H9 (cell line): Measurements from ENCODE around the gene COG4. TPM values are rescaled to one million over a fixed set of nuclear protein-coding genes. Genes with fewer than 3 reads are reported as not detected.

Source experiments
- DNase-seq: peaks from one replicate; pipeline ENCODE4 v3.0.0-alpha.2; 2017
- H2AFZ ChIP-seq: one replicate; pipeline ENCODE4 v1.6.1; 2013; ENCODE audit warnings: mild to moderate bottlenecking, low read length, control low read depth, moderate library complexity
- H2AK5ac ChIP-seq: 2 replicates; pipeline ENCODE4 v1.6.1; 2013; ENCODE audit warnings: low read length, control low read depth, mixed read lengths; ENCODE audit not compliant: insufficient read length
- H2BK120ac ChIP-seq: one replicate; pipeline ENCODE4 v1.6.1; 2013; ENCODE audit warnings: low read depth, mild to moderate bottlenecking, low read length, control low read depth, inconsistent platforms; ENCODE audit not compliant: poor library complexity, severe bottlenecking
- H2BK12ac ChIP-seq: 2 replicates; pipeline ENCODE4 v1.6.1; 2013; ENCODE audit warnings: low read length, control low read depth, mixed read lengths, low read depth; ENCODE audit not compliant: insufficient read length
- H2BK15ac ChIP-seq: 2 replicates; pipeline ENCODE4 v1.6.1; 2013; ENCODE audit warnings: low read depth, low read length, control low read depth
- H2BK20ac ChIP-seq: one replicate; pipeline ENCODE4 v1.6.1; 2013; ENCODE audit warnings: low read depth, mild to moderate bottlenecking, low read length, control low read depth, inconsistent platforms; ENCODE audit not compliant: poor library complexity, severe bottlenecking
- H2BK5ac ChIP-seq: 2 replicates; pipeline ENCODE4 v1.6.1; 2013; ENCODE audit warnings: low read length, control low read depth, mixed read lengths; ENCODE audit not compliant: insufficient read length
- H3K14ac ChIP-seq: 2 replicates; pipeline ENCODE4 v1.6.1; 2013; ENCODE audit warnings: low read length, control low read depth; ENCODE audit not compliant: insufficient read depth
- H3K18ac ChIP-seq: 2 replicates; pipeline ENCODE4 v1.6.1; 2013; ENCODE audit warnings: low read depth, mild to moderate bottlenecking, mixed read lengths, low read length, control low read depth; ENCODE audit not compliant: insufficient read length
- H3K23ac ChIP-seq: 2 replicates; pipeline ENCODE4 v1.6.1; 2013; ENCODE audit warnings: low read length, control low read depth, mixed read lengths, low read depth; ENCODE audit not compliant: insufficient read length
- H3K23me2 ChIP-seq: 2 replicates; pipeline ENCODE4 v1.6.1; 2013; ENCODE audit warnings: low read depth, mild to moderate bottlenecking, mixed read lengths, low read length, control low read depth; ENCODE audit not compliant: insufficient read length, poor library complexity, severe bottlenecking
- H3K27ac ChIP-seq: 2 replicates; pipeline ENCODE4 v1.5.1; 2013; ENCODE audit warnings: low read length, control low read depth, mixed read lengths, low read depth; ENCODE audit not compliant: insufficient read length
- H3K27me3 ChIP-seq: 2 replicates; pipeline ENCODE4 v1.6.1; 2013; ENCODE audit warnings: low read length, control low read depth, inconsistent platforms; ENCODE audit not compliant: insufficient read depth
- H3K4ac ChIP-seq: 2 replicates; pipeline ENCODE4 v1.6.1; 2013; ENCODE audit warnings: low read depth, mild to moderate bottlenecking, control low read depth, inconsistent platforms, low read length, moderate library complexity
- H3K4me1 ChIP-seq: 2 replicates; pipeline ENCODE4 v1.6.1; 2013; ENCODE audit warnings: low read length, control low read depth, inconsistent platforms; ENCODE audit not compliant: insufficient read depth
- H3K4me2 ChIP-seq: 2 replicates; pipeline ENCODE4 v1.6.1; 2013; ENCODE audit warnings: low read length, control low read depth, mixed read lengths; ENCODE audit not compliant: insufficient read length, insufficient read depth
- H3K56ac ChIP-seq: 2 replicates; pipeline ENCODE4 v1.6.1; 2013; ENCODE audit warnings: low read depth, mild to moderate bottlenecking, mixed read lengths, low read length, control low read depth; ENCODE audit not compliant: insufficient read length
- H3K79me1 ChIP-seq: 2 replicates; pipeline ENCODE4 v1.6.1; 2013; ENCODE audit warnings: low read depth, mild to moderate bottlenecking, moderate library complexity, low read length, control low read depth, inconsistent platforms; ENCODE audit not compliant: insufficient read depth, poor library complexity, severe bottlenecking
- H3K79me2 ChIP-seq: 2 replicates; pipeline ENCODE4 v1.6.1; 2013; ENCODE audit warnings: low read length, control low read depth, inconsistent platforms; ENCODE audit not compliant: insufficient read depth
- H3K9ac ChIP-seq: 2 replicates; pipeline ENCODE4 v1.6.1; 2013; ENCODE audit warnings: low read length, control low read depth, mixed read lengths; ENCODE audit not compliant: insufficient read length; ENCODE audit errors: extremely low read depth
- H3K9me3 ChIP-seq: one replicate; pipeline ENCODE4 v1.6.1; 2013; ENCODE audit warnings: low read depth, low read length, inconsistent platforms; ENCODE audit not compliant: control insufficient read depth
- H3T11ph ChIP-seq: one replicate; pipeline ENCODE4 v1.6.1; 2013; ENCODE audit warnings: mild to moderate bottlenecking, low read length, control low read depth, inconsistent platforms
- H4K20me1 ChIP-seq: one replicate; pipeline ENCODE4 v1.6.1; 2013; ENCODE audit not compliant: control insufficient read depth, insufficient read length, insufficient read depth
- H4K5ac ChIP-seq: 2 replicates; pipeline ENCODE4 v1.6.1; 2013; ENCODE audit warnings: low read depth, mild to moderate bottlenecking, mixed read lengths, low read length, control low read depth; ENCODE audit not compliant: insufficient read length
- H4K8ac ChIP-seq: replicated peaks from 2 replicates; pipeline ENCODE4 v1.6.1; 2013; ENCODE audit warnings: low read length, control low read depth, mixed read lengths, low read depth; ENCODE audit not compliant: insufficient read length
- H4K91ac ChIP-seq: 2 replicates; pipeline ENCODE4 v1.6.1; 2013; ENCODE audit warnings: low read depth, mild to moderate bottlenecking, moderate library complexity, mixed read lengths, low read length, control low read depth; ENCODE audit not compliant: insufficient read length
- H3K27ac Mint-ChIP-seq, 3 experiments: 2 replicates in 2 of 3; 3 replicates in 1 of 3; pipeline ENCODE4 v1.8.0; 2020 to 2021; ENCODE audit warnings: mixed read lengths in 3 of 3, mild to moderate bottlenecking in 1 of 3, moderate library complexity in 1 of 3
- H3K27me3 Mint-ChIP-seq: 2 replicates; pipeline ENCODE4 v1.8.0; 2021; ENCODE audit warnings: low read depth, mild to moderate bottlenecking, moderate library complexity, mixed read lengths
- H3K36me3 Mint-ChIP-seq, 3 experiments: 2 replicates in 2 of 3; 3 replicates in 1 of 3; pipeline ENCODE4 v1.8.0; 2020 to 2021; ENCODE audit warnings: low read depth in 3 of 3, mixed read lengths in 3 of 3; ENCODE audit not compliant: insufficient read depth in 1 of 3
- H3K4me1 Mint-ChIP-seq, 2 experiments: 2 replicates each; pipeline ENCODE4 v1.8.0; 2020; ENCODE audit warnings: mixed read lengths in 2 of 2
- H3K4me3 Mint-ChIP-seq, 2 experiments: 2 replicates in 1 of 2; 3 replicates in 1 of 2; pipeline ENCODE4 v1.8.0; 2020 to 2021; ENCODE audit warnings: mild to moderate bottlenecking in 2 of 2, mixed read lengths in 2 of 2, moderate library complexity in 1 of 2
- H3K9me3 Mint-ChIP-seq, 2 experiments: 2 replicates in 1 of 2; 3 replicates in 1 of 2; pipeline ENCODE4 v1.8.0; 2020; ENCODE audit warnings: mild to moderate bottlenecking in 2 of 2, mixed read lengths in 2 of 2, moderate library complexity in 1 of 2
- CTCF ChIP-seq: fragments of 200-600 bp; sonication (generic); conservative IDR thresholded peaks from 3 replicates; pipeline ENCODE4 v1.8.0; 2021; ENCODE audit warnings: antibody characterized with exemption, mild to moderate bottlenecking
- WGBS: extraction: QIAGEN DNeasy Blood & Tissue Kit; methylation state at CpG from one replicate; pipeline ENCODE4 v1.1.7; 2013; ENCODE audit warnings: missing lambda C conversion rate, low lambda C conversion rate, mixed read lengths; ENCODE audit not compliant: insufficient read length; ENCODE audit errors: extremely low coverage; 5-methylcytosine and 5-hydroxymethylcytosine counted together
- long read RNA-seq: library from polyadenylated mRNA; unstranded; transcript quantifications from one replicate; pipeline ENCODE4 v2.0.0, GENCODE V29; 2020
- total RNA-seq: library from RNA; stranded (reverse); gene quantifications from 2 replicates; pipeline ENCODE4 v1.2.1, GENCODE V29; 2021

The COG4 gene
- 51.9 and 54.1 TPM in 2 replicates for total RNA-seq
- long read RNA-seq, transcript COG4-201 (19 exons, 2,833 nt): major isoform, 489 of 623 reads
- long read RNA-seq, transcript COG4-202 (18 exons, 2,756 nt): minor isoform, 11 of 623 reads
- long read RNA-seq, transcript COG4-211 (20 exons, 3,000 nt): minor isoform, 7 of 623 reads
- long read RNA-seq, partial matches to known transcripts: 28 of 623 reads
- long read RNA-seq, other reads (novel, unspliced or antisense): 88 of 623 reads

- no CpG with 5 or more reads among the region's 36 CpGs for WGBS
Measured at GRCh38 chr16:70523076-70523742, at the start of gene COG4. Gene COG4, minus strand, starts transcription at chr16:70523554. Its CDS starts 11 bp downstream, at chr16:70523543.

More at GRCh38 chr16:70523076-70523742, at the start of gene COG4:
- Histone ChIP-seq H3K4me1 (peaks cover 7% of the 10 kb centered on the region; the same call in 1 of the 2 replicates), H2BK20ac (no peak within 1 kb of the TSS), H3K4ac (no peak within 1 kb of the TSS; the same call in 1 of the 2 replicates), H3K9ac (peak within 1 kb of the TSS; percentile 97), H3K9me3 (no peaks in the 10 kb centered on the region), H4K5ac (peak within 1 kb of the TSS; percentile 98), H3K27me3 (no peaks in the 10 kb centered on the region), H3T11ph (no peak within 1 kb of the TSS), H3K14ac (peak within 1 kb of the TSS; percentile 95), H2BK12ac (peak within 1 kb of the TSS; percentile 22), H3K23me2 (peaks cover 10% of the 10 kb centered on the region), H3K56ac (no peak within 1 kb of the TSS), H3K18ac (peak within 1 kb of the TSS; percentile 98), H3K79me1 (peaks cover 3% of the 10 kb centered on the region), H2BK5ac (peak within 1 kb of the TSS; percentile 43), H2BK120ac (peak within 1 kb of the TSS; percentile 90), H3K23ac (no peak within 1 kb of the TSS), H4K91ac (peak within 1 kb of the TSS; percentile 15), H3K4me2 (peak within 1 kb of the TSS; percentile 69), H3K27ac (peak within 1 kb of the TSS; percentile 58), H2AFZ (peak within 1 kb of the TSS; percentile 27), H2AK5ac (no peak within 1 kb of the TSS), H2BK15ac (no peak within 1 kb of the TSS), H3K79me2 (peaks cover 32% of the 10 kb centered on the region; the same call in 1 of the 2 replicates), H4K20me1 (no peaks in the 10 kb centered on the region), H4K8ac (no peak within 1 kb of the TSS)
- peak within 1 kb of the TSS; percentile 93 to 97 for H3K4me3 Mint-ChIP-seq
- no peak for TF ChIP-seq CTCF
- H3K27ac Mint-ChIP-seq: peak within 1 kb of the TSS; percentile 99
- peaks cover 26 to 30% of the 10 kb centered on the region in 2 experiments for H3K4me1 Mint-ChIP-seq
- H3K27me3 Mint-ChIP-seq: no peaks in the 10 kb centered on the region
- peak; percentile 83 for DNase-seq
- H3K36me3 Mint-ChIP-seq: peaks cover 26 to 45% (median 36%) of the 10 kb centered on the region in 3 experiments
- H3K9me3 Mint-ChIP-seq: no peaks in the 10 kb centered on the region; a peak in 1 of 5 replicates
